Activated CD8-positive, alpha-beta memory T cell treated with anti-CD3 and anti-CD28 coated beads for 36 hours (primary cell): ENCODE measurements around the gene PIM1. TPM values are rescaled to one million over a fixed set of nuclear protein-coding genes. Genes with fewer than 3 reads are reported as not detected.
"Not testable (repeated sequence)": the region's sequence is repeated elsewhere in the genome, so short reads cannot be mapped to it uniquely, and the experiment has no call there.

Source experiments
- CTCF ChIA-PET: fragments of 350-600 bp; sonication (Branson Sonifier 250); formaldehyde crosslinking; loops from one replicate; lab custom pipeline; 2021; ENCODE audit warnings: antibody characterized with exemption; lab: Charles Lee
- POLR2A ChIA-PET: fragments of 350-600 bp; sonication (Branson Sonifier 250); formaldehyde crosslinking; loops from one replicate; lab custom pipeline; 2021; ENCODE audit warnings: antibody characterized with exemption; lab: Charles Lee
- total RNA-seq, 2 experiments: library from RNA; stranded (reverse); gene quantifications; one replicate each; pipeline ENCODE4 v1.2.3, GENCODE V29; 2021

PIM1 gene
- total RNA-seq, 2 experiments from 2014 or later = 135 to 139 TPM

GRCh38 chr6:37176268-37177076 lies 6.5 kb downstream of the PIM1 start:
- POLR2A ChIA-PET = interaction anchor here (0.6 to 1.4 kb wide), 4 partner anchors 27 to 569 kb away, joined by 3 to 4 read pairs (median 3); no protein-coding TSS in a partner anchor

GRCh38 chr6:37177077-37177934 lies 7.4 kb downstream of the PIM1 start:
- CTCF ChIA-PET = interaction anchor here (0.7 to 4.9 kb wide), 7 partner anchors 24 to 159 kb away, joined by 3 to 28 read pairs (median 8); no protein-coding TSS in a partner anchor
- POLR2A ChIA-PET = no interaction called here

More at GRCh38 chr6:37176268-37177076, 6.5 kb downstream of the PIM1 start:
- CTCF ChIA-PET = interaction anchor here (0.7 to 4.9 kb wide), 9 partner anchors 12 to 158 kb away, joined by 3 to 28 read pairs (median 8); no protein-coding TSS in a partner anchor

GRCh38 chr6:37177935-37178517 lies 8.1 kb downstream of the PIM1 start:
- POLR2A ChIA-PET = no interaction called here
- CTCF ChIA-PET = interaction anchor here (1.2 to 4.9 kb wide), 2 partner anchors 31 to 149 kb away, joined by 6 to 28 read pairs; no protein-coding TSS in a partner anchor

- ChIA-PET CTCF (interaction anchor here (0.9 to 3.8 kb wide), 3 partner anchors 9 to 161 kb away, joined by 5 to 23 read pairs (median 18); no protein-coding TSS in a partner anchor), POLR2A (no interaction called here)
These were observed 10.1 kb downstream of the PIM1 start for GRCh38 chr6:37180075-37180474.

GRCh38 chr6:37180610-37181009 lies 10.7 kb downstream of the PIM1 start:
- POLR2A ChIA-PET = not testable (repeated sequence)
- CTCF ChIA-PET = interaction anchor here (0.9 to 3.8 kb wide), 3 partner anchors 10 to 161 kb away, joined by 5 to 23 read pairs (median 18); no protein-coding TSS in a partner anchor

GRCh38 chr6:37182736-37183590 lies 13.0 kb downstream of the PIM1 start:
- ChIA-PET CTCF (interaction anchor here (0.8 to 3.8 kb wide), 8 partner anchors 9 to 164 kb away, joined by 3 to 23 read pairs (median 4); no protein-coding TSS in a partner anchor), POLR2A (interaction anchor here (1.0 kb wide), 2 partner anchors 10 to 12 kb away, joined by 3 read pairs; no protein-coding TSS in a partner anchor)

GRCh38 chr6:37185949-37186720 lies 16.2 kb downstream of the PIM1 start:
- ChIA-PET POLR2A (interaction anchor here (0.6 to 1.9 kb wide), 2 partner anchors 13 to 165 kb away, joined by 4 to 10 read pairs; no protein-coding TSS in a partner anchor), CTCF (interaction anchor here (0.7 to 2.1 kb wide), 5 partner anchors 14 to 118 kb away, joined by 3 to 18 read pairs (median 4); partner anchors contain the start of gene PIM1)

GRCh38 chr6:37187321-37188022 lies 17.5 kb downstream of the PIM1 start:
- ChIA-PET POLR2A (interaction anchor here (0.5 to 1.9 kb wide), 3 partner anchors 15 to 61 kb away, joined by 5 to 10 read pairs (median 8); no protein-coding TSS in a partner anchor), CTCF (interaction anchor here (0.5 to 3.4 kb wide), 10 partner anchors 11 to 505 kb away, joined by 3 to 18 read pairs (median 4); partner anchors contain the start of gene PIM1)

GRCh38 chr6:37188962-37189510 lies 19.1 kb downstream of the PIM1 start:
- POLR2A ChIA-PET = interaction anchor here (1.0 to 1.1 kb wide), 2 partner anchors 16 to 28 kb away, joined by 3 read pairs; no protein-coding TSS in a partner anchor
- CTCF ChIA-PET = interaction anchor here (0.6 to 3.4 kb wide), 7 partner anchors 9 to 171 kb away, joined by 3 to 12 read pairs (median 4); no protein-coding TSS in a partner anchor

GRCh38 chr6:37190159-37190535 lies 20.2 kb downstream of the PIM1 start:
- POLR2A ChIA-PET = interaction anchor here (0.6 to 1.1 kb wide), 3 partner anchors 29 to 244 kb away, joined by 3 to 5 read pairs (median 3); no protein-coding TSS in a partner anchor

GRCh38 chr6:37192666-37193065 lies 22.7 kb downstream of the PIM1 start:
- ChIA-PET POLR2A (no interaction called here), CTCF (interaction anchor here (23.6 kb wide), 1 partner anchor 167 kb away, joined by 444 read pairs; no protein-coding TSS in a partner anchor)

More at GRCh38 chr6:37190159-37190535, 20.2 kb downstream of the PIM1 start:
- CTCF ChIA-PET = interaction anchor here (0.6 to 3.4 kb wide), 9 partner anchors 9 to 172 kb away, joined by 3 to 12 read pairs (median 4); no protein-coding TSS in a partner anchor

GRCh38 chr6:37194886-37195285 lies 24.9 kb downstream of the PIM1 start:
- CTCF ChIA-PET = interaction anchor here (0.6 to 23.6 kb wide), 6 partner anchors 22 to 169 kb away, joined by 3 to 444 read pairs (median 4); no protein-coding TSS in a partner anchor
- POLR2A ChIA-PET = interaction anchor here (0.6 to 1.1 kb wide), 2 partner anchors 21 to 85 kb away, joined by 4 read pairs; no protein-coding TSS in a partner anchor

- CTCF ChIA-PET = interaction anchor here (23.6 kb wide), 1 partner anchor 170 kb away, joined by 444 read pairs; no protein-coding TSS in a partner anchor
- POLR2A ChIA-PET = not testable (repeated sequence)
These were observed 26.5 kb downstream of the PIM1 start for GRCh38 chr6:37196451-37196850.

GRCh38 chr6:37200085-37200484 lies 30.1 kb downstream of the PIM1 start:
- ChIA-PET POLR2A (no interaction called here), CTCF (interaction anchor here (1.3 to 23.6 kb wide), 3 partner anchors 8 to 174 kb away, joined by 3 to 444 read pairs (median 14); no protein-coding TSS in a partner anchor)

- POLR2A ChIA-PET = interaction anchor here (0.6 kb wide), 1 partner anchor 169 kb away, joined by 4 read pairs; no protein-coding TSS in a partner anchor
- CTCF ChIA-PET = interaction anchor here (1.0 to 23.6 kb wide), 5 partner anchors 14 to 176 kb away, joined by 3 to 444 read pairs (median 5); no protein-coding TSS in a partner anchor
These were observed 31.8 kb downstream of the PIM1 start for GRCh38 chr6:37201726-37202125.
